WTC11 (cell line): ENCODE measurements around the gene ANKRD23.

Experiments
- MAX ChIP-seq: sonication (generic); formaldehyde crosslinking; IDR thresholded peaks from 2 replicates; pipeline ENCODE4 v1.8.0; 2022; ENCODE audit warnings: mild to moderate bottlenecking, missing genetic modification reagents
- TF ChIP-seq, protein P1 (sequence below): fragments of 200-600 bp; IDR thresholded peaks from 2 replicates; pipeline ENCODE4 v1.8.0; 2022; ENCODE audit warnings: antibody characterized with exemption

- TF ChIP-seq, protein P1, sequence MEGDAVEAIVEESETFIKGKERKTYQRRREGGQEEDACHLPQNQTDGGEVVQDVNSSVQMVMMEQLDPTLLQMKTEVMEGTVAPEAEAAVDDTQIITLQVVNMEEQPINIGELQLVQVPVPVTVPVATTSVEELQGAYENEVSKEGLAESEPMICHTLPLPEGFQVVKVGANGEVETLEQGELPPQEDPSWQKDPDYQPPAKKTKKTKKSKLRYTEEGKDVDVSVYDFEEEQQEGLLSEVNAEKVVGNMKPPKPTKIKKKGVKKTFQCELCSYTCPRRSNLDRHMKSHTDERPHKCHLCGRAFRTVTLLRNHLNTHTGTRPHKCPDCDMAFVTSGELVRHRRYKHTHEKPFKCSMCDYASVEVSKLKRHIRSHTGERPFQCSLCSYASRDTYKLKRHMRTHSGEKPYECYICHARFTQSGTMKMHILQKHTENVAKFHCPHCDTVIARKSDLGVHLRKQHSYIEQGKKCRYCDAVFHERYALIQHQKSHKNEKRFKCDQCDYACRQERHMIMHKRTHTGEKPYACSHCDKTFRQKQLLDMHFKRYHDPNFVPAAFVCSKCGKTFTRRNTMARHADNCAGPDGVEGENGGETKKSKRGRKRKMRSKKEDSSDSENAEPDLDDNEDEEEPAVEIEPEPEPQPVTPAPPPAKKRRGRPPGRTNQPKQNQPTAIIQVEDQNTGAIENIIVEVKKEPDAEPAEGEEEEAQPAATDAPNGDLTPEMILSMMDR, result no peak
- TF ChIP-seq MAX (CRISPR knock-in tag), result no peak; the same call in 1 of the 2 replicates
These were observed 15.4 kb upstream of the ANKRD23 start for GRCh38 chr2:96859099-96859649.
